Upper lobe of right lung (tissue), 1 donor: ENCODE results near the gene HPS1. TPM values are rescaled to one million over a fixed set of nuclear protein-coding genes. Genes with fewer than 3 reads are reported as not detected.
"Not testable (repeated sequence)": the region's sequence is repeated elsewhere in the genome, so short reads cannot be mapped to it uniquely, and the experiment has no call there.

Experiments
- ATAC-seq: fragments of 200-7000 bp; cut with Tn5 transposase; one replicate; pipeline ENCODE4 v1.9.1; 2020; ENCODE audit warnings: mild to moderate bottlenecking, moderate library complexity
- DNase-seq: peaks from one replicate; pipeline ENCODE4 v3.0.0-alpha.2; 2020
- H3K27ac ChIP-seq: fragments of 200-600 bp; one replicate; pipeline ENCODE4 v1.8.0; 2022
- H3K27me3 ChIP-seq: fragments of 200-600 bp; one replicate; pipeline ENCODE4 v1.8.0; 2022; ENCODE audit warnings: mild to moderate bottlenecking
- H3K36me3 ChIP-seq: fragments of 200-600 bp; one replicate; pipeline ENCODE4 v1.8.0; 2022
- H3K4me1 ChIP-seq: fragments of 200-600 bp; one replicate; pipeline ENCODE4 v1.8.0; 2022
- H3K4me3 ChIP-seq: fragments of 200-600 bp; one replicate; pipeline ENCODE4 v1.8.0; 2022; ENCODE audit warnings: mild to moderate bottlenecking
- H3K9me3 ChIP-seq: fragments of 200-600 bp; one replicate; pipeline ENCODE4 v1.8.0; 2022
- intact Hi-C: fragments of 100-400 bp; cut with DNase I; formaldehyde crosslinking; loops from one replicate; pipeline ENCODE4 v1.11.0; 2022
- total RNA-seq: library from RNA; stranded (reverse); fragmentation: NEBNext Ultra II Directional; extraction: Animal tissue kit (Norgen Biotek cat#: 25700); gene quantifications from one replicate; pipeline ENCODE4 v1.2.1, GENCODE V29; 2021
- TF ChIP-seq, protein P1 (sequence below): fragments of 200-600 bp; IDR thresholded peaks from one replicate; pipeline ENCODE4 v1.8.0; 2022; ENCODE audit warnings: antibody characterized with exemption
- donor health status: DM: no; HTN: yes; CAD: no; lungs with severe emphysema.

The HPS1 gene
- total RNA-seq, 1 donor from 2014 or later, result 77.7 TPM

DNA sequence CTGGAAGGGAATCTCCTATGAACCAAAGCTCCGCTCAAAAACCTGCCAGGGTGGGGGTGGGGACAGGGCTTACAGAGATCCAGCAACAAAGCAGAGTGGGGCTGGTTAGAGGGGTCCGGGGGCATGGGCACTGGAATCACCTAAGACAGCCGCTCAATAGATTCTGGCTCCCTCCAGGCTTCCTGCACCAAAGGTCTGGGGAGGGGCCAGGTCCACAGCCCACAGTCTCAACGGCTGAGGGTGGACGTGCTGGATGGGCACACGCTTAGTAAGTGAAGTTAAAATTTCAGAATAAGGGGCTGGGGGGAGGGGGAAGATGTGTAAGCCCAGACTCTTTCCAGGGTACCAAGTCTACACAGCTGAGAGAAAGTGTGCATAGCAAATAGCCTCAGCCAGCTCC lies 62.9 kb downstream of the HPS1 start:
- TF ChIP-seq, protein P1, sequence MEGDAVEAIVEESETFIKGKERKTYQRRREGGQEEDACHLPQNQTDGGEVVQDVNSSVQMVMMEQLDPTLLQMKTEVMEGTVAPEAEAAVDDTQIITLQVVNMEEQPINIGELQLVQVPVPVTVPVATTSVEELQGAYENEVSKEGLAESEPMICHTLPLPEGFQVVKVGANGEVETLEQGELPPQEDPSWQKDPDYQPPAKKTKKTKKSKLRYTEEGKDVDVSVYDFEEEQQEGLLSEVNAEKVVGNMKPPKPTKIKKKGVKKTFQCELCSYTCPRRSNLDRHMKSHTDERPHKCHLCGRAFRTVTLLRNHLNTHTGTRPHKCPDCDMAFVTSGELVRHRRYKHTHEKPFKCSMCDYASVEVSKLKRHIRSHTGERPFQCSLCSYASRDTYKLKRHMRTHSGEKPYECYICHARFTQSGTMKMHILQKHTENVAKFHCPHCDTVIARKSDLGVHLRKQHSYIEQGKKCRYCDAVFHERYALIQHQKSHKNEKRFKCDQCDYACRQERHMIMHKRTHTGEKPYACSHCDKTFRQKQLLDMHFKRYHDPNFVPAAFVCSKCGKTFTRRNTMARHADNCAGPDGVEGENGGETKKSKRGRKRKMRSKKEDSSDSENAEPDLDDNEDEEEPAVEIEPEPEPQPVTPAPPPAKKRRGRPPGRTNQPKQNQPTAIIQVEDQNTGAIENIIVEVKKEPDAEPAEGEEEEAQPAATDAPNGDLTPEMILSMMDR, result no peak
- Histone ChIP-seq H3K36me3 (peaks cover 4% of the 10 kb centered on the region), H3K4me1 (no peaks in the 10 kb centered on the region), H3K9me3 (no peaks in the 10 kb centered on the region), H3K27me3 (no peaks in the 10 kb centered on the region), H3K4me3 (no peak overlapping the region), H3K27ac (no peak overlapping the region)
- ATAC-seq (no peak), DNase-seq (no peak)
- intact Hi-C loops, result no loop called here

DNA sequence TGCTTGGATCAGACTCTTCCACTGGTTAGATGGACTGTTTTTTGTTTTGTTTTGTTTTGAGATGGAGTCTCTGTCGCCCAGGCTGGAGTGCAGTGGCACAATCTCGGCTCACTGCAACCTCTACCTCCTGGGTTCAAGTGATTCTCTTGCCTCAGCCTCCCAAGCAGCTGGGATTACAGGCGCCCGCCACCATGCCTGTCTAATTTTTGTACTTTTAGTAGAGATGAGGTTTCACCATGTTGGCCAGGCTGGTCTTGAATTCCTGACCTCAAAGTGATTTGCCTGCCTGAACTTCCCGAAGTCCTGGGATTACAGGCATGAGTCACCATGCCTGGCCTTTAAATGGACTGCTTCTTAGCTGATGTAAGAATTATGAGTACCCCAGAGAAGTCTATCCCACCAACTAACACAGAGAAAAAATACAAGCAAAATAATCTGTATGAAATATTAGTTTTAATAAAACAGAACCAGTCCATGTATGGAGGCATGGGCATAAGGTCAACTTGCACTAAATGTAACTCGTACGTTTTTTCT lies 63.5 kb downstream of the HPS1 start:
- intact Hi-C loops, H3K4me3 ChIP-seq, H3K27me3 ChIP-seq, H3K9me3 ChIP-seq, H3K27ac ChIP-seq, DNase-seq, ATAC-seq, H3K36me3 ChIP-seq, H3K4me1 ChIP-seq: not testable (repeated sequence)

DNA sequence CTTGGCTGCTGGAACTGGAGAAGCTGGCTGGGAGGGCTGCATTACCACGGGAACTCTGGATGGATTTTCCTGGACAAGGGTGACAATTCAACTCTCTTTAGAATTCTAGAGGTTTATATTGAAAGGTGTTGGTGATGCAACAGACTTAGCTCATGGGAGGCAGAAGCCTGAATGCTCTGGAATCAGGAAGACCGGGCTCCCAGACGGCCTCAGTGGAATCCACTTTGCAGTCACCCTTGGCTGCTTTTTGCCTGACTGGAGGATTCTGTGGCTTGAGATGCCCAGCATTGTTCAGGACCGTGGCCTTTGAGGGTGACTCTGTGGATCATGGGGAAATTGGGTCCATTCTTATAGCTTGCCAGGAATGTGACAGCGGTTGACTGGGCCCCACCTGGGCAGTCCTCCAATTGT lies 64.0 kb downstream of the HPS1 start:
- no peaks in the 10 kb centered on the region for H3K9me3 ChIP-seq
- peaks cover 4% of the 10 kb centered on the region for H3K36me3 ChIP-seq
- H3K27ac ChIP-seq, result no peak overlapping the region
- H3K4me3 ChIP-seq, result no peak overlapping the region
- H3K27me3 ChIP-seq, result no peaks in the 10 kb centered on the region
- DNase-seq, result no peak
- no peak for ATAC-seq
- intact Hi-C loops, result no loop called here
- TF ChIP-seq, protein P1, result no peak
- no peaks in the 10 kb centered on the region for H3K4me1 ChIP-seq

DNA sequence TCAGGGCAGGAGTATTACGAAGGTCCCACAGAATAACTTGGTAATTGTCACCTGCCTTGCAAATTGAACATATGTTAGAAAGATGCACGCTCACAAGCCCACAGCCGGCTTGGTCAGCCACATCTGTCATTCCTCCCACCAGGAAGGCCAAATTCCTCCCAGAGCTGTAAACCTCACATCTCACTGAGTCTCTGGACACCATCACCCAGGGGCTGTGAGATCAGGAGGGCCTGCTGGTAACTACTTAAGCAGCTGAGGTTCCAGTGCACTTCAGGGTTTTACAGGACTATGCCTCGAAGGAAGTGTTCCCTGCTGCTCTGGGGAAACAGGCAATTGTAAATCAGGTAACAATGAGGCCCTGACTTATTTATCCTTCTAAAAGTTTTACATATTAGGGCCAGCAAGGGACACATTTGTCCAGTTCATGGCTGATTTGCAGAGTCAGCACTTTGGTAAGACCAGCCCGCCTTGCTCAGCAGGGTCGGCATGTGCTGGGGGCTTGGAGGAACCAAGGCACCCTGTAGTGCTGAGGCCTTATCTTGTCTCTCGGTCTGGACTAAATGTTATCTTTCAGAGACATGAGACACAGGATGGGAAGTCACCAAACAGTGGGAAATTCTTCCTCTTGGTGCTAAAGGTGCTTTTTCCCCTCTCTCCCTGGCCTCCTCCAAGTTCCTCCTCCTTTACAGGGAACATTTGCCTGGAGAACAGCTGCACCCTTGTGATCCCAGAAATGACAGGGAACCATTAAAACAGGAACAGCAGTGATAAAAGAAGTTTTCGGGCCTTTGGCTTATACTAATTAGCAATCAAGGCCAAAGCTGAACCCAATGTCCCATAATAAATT lies 66.0 kb downstream of the HPS1 start:
- Histone ChIP-seq H3K27me3 (no peaks in the 10 kb centered on the region), H3K36me3 (peaks cover 4% of the 10 kb centered on the region), H3K4me3 (no peak overlapping the region), H3K9me3 (no peaks in the 10 kb centered on the region), H3K27ac (no peak overlapping the region), H3K4me1 (no peaks in the 10 kb centered on the region)
- intact Hi-C loops, result no loop called here
- TF ChIP-seq, protein P1, result no peak
- no peak for ATAC-seq
- no peak for DNase-seq

DNA sequence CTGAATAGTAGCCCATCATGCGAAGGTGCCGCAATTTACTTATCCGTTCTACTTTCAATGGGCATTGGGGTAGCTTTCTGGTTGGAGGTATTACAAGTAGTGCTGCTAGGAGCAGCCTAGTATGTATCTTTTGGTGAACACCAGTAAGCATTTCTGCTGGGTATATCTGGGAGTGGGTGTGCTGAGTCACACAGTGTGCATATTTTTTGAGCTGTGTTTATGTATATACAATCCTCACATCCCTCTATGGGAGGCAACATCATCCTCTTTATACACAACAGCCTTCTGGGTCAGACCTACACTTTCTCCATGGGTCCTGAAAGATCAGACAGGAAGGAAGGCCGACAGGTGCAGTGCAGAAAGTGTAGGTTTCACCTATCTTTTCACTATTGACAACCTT lies 68.0 kb downstream of the HPS1 start:
- no peaks in the 10 kb centered on the region for H3K4me1 ChIP-seq
- H3K27me3 ChIP-seq, result no peaks in the 10 kb centered on the region
- intact Hi-C loops, result no loop called here
- H3K36me3 ChIP-seq, result peaks cover 4% of the 10 kb centered on the region
- no peaks in the 10 kb centered on the region for H3K9me3 ChIP-seq
- no peak overlapping the region for H3K4me3 ChIP-seq
- ATAC-seq (no peak), DNase-seq (no peak)
- TF ChIP-seq, protein P1, result no peak
- no peak overlapping the region for H3K27ac ChIP-seq

DNA sequence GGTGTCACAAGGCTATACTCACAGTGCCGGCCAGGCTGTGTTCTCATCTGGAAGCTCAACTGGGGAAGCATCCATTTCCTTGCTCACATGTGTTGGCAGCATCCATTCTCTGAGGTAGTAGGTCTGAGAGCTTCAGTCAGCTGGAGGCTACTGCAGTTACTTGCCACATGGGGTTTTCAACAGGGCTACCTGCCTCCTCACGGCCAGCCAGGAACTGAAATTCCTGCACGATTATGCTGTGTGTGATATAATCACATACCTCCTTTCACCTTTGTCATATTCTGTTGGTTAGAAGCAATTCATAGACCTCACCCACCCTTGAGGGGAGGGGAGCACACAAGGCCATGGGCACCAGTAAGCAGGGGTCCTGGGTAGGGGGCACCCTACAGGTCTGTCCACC lies 69.2 kb downstream of the HPS1 start:
- TF ChIP-seq, protein P1, result no peak
- H3K4me1 ChIP-seq, result no peaks in the 10 kb centered on the region
- H3K9me3 ChIP-seq, result no peaks in the 10 kb centered on the region
- intact Hi-C loops, result no loop called here
- peaks cover 3% of the 10 kb centered on the region for H3K36me3 ChIP-seq
- no peak overlapping the region for H3K4me3 ChIP-seq
- DNase-seq, result no peak
- H3K27me3 ChIP-seq, result no peaks in the 10 kb centered on the region
- no peak for ATAC-seq
- no peak overlapping the region for H3K27ac ChIP-seq
